Measurements from ENCODE around the gene TULP1. TPM values are rescaled to one million over a fixed set of nuclear protein-coding genes. Genes with fewer than 3 reads are reported as not detected.

TULP1 gene
- total RNA-seq, 2 experiments from 2014 or later: not detected

DNA sequence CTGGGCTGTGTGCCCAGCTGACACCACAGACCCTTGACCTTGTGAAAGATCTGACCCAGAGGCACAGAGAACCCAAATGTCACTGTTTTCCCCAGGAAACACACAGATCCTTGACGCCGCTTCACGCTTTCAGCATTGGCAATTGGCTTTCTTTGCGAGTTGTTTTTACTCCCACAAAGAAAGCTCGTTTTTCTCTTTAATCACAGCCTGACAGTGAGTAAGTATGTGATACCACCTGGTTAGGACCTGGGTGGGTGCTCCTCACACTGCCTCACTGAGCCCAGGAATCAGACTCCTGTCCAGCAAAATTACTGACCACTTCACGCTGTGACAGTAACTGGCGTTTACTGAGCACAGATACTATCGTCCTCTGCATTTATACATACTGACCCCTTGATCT lies 31.5 kb downstream of the TULP1 start:
- Mint-ChIP-seq H3K4me1 (ENCODE audit: low read depth) (no peaks in the 10 kb centered on the region), H3K4me3 (no peak overlapping the region), H3K36me3 (ENCODE audit: low read depth) (no peaks in the 10 kb centered on the region), H3K27me3 (no peaks in the 10 kb centered on the region), H3K9me3 (no peaks in the 10 kb centered on the region), H3K27ac (no peak overlapping the region)
- ATAC-seq (ENCODE audit: poor library complexity): no peak
- Histone ChIP-seq H3K9me3 (ENCODE audit: control insufficient read depth in 1 of 2, insufficient read depth in 1 of 2, low read length in 2 of 2) (no peaks in the 10 kb centered on the region), H3K4me1 (ENCODE audit: insufficient read depth, low read length) (no peaks in the 10 kb centered on the region), H3K36me3 (ENCODE audit: insufficient read depth, low read length) (no peaks in the 10 kb centered on the region), H3K4me3 (ENCODE audit: low read length) (no peak overlapping the region), H3K27ac (ENCODE audit: low read depth in 1 of 2, low read length in 2 of 2) (no peak overlapping the region), H3K27me3 (ENCODE audit: control insufficient read depth in 1 of 2, insufficient read depth in 2 of 2, low read length in 2 of 2) (no peaks in the 10 kb centered on the region)
- DNase-seq: no peak
- POLR2A ChIA-PET: no interaction called here
- intact Hi-C loops (cut with DNase I, micrococcal nuclease): no loop called here
- CTCF ChIA-PET: no interaction called here
- TF ChIP-seq CTCF (IDR thresholded peaks at IDR 0.05): no peak

DNA sequence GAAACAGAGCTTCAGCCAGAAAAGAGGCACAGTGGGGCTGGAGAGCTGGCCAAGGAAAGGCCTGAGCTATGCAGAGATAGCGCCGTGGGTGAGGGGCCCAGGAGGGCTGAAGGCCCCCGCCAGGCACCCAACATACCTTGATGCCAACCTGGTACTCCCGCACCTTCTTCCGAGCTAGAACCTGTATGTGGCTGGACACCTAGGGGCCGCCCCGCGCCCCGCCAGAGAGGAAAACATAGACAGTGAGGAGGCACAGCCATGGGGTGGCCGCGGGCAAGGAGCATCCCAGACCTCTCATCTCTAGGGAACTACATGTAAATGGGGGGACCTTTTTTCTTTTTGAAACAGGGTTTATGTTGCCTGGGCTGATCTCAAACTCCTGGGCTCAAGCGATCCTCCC lies 32.5 kb downstream of the TULP1 start:
- Histone ChIP-seq H3K27me3 (ENCODE audit: control insufficient read depth in 1 of 2, insufficient read depth in 2 of 2, low read length in 2 of 2) (no peaks in the 10 kb centered on the region), H3K36me3 (ENCODE audit: insufficient read depth, low read length) (no peaks in the 10 kb centered on the region), H3K9me3 (ENCODE audit: control insufficient read depth in 1 of 2, insufficient read depth in 1 of 2, low read length in 2 of 2) (no peaks in the 10 kb centered on the region), H3K4me3 (ENCODE audit: low read length) (no peak overlapping the region), H3K4me1 (ENCODE audit: insufficient read depth, low read length) (no peaks in the 10 kb centered on the region), H3K27ac (ENCODE audit: low read depth in 1 of 2, low read length in 2 of 2) (no peak overlapping the region)
- H3K27me3 Mint-ChIP-seq: no peaks in the 10 kb centered on the region
- H3K4me3 Mint-ChIP-seq: no peak overlapping the region
- POLR2A ChIA-PET: no interaction called here
- DNase-seq (no peak), ATAC-seq (ENCODE audit: poor library complexity) (no peak)
- TF ChIP-seq CTCF (IDR thresholded peaks at IDR 0.05): no peak
- no peaks in the 10 kb centered on the region for H3K36me3 Mint-ChIP-seq (ENCODE audit: low read depth)
- CTCF ChIA-PET: no interaction called here
- H3K4me1 Mint-ChIP-seq (ENCODE audit: low read depth): no peaks in the 10 kb centered on the region
- no peak overlapping the region for H3K27ac Mint-ChIP-seq
- H3K9me3 Mint-ChIP-seq: no peaks in the 10 kb centered on the region
- intact Hi-C loops (cut with DNase I, micrococcal nuclease): no loop called here

GRCh38 chr6:35478259-35478658 lies 34.4 kb downstream of the TULP1 start:
- CTCF ChIA-PET: interaction anchor here (0.5 to 1.1 kb wide), 2 partner anchors 29 to 656 kb away, joined by 3 to 4 read pairs; no protein-coding TSS in a partner anchor
- no peaks in the 10 kb centered on the region for H3K9me3 Mint-ChIP-seq
- no peaks in the 10 kb centered on the region for H3K36me3 Mint-ChIP-seq (ENCODE audit: low read depth)
- no peak for ATAC-seq (ENCODE audit: poor library complexity)
- intact Hi-C loops (cut with DNase I, micrococcal nuclease): no loop called here
- Histone ChIP-seq H3K4me3 (ENCODE audit: low read length) (no peak overlapping the region), H3K27ac (ENCODE audit: low read depth in 1 of 2, low read length in 2 of 2) (no peak overlapping the region), H3K4me1 (ENCODE audit: insufficient read depth, low read length) (no peaks in the 10 kb centered on the region), H3K36me3 (ENCODE audit: insufficient read depth, low read length) (peaks cover 7% of the 10 kb centered on the region), H3K9me3 (ENCODE audit: control insufficient read depth in 1 of 2, insufficient read depth in 1 of 2, low read length in 2 of 2) (no peaks in the 10 kb centered on the region), H3K27me3 (ENCODE audit: control insufficient read depth in 1 of 2, insufficient read depth in 2 of 2, low read length in 2 of 2) (no peaks in the 10 kb centered on the region)
- POLR2A ChIA-PET: interaction anchor here (0.9 to 1.0 kb wide), 2 partner anchors 9 to 19 kb away, joined by 3 to 4 read pairs; partner anchors contain the start of gene RPL10A
- no peak for DNase-seq
- TF ChIP-seq CTCF (IDR thresholded peaks at IDR 0.05): no peak
- H3K4me3 Mint-ChIP-seq: no peak overlapping the region
- H3K27me3 Mint-ChIP-seq: no peaks in the 10 kb centered on the region
- H3K4me1 Mint-ChIP-seq (ENCODE audit: low read depth): no peaks in the 10 kb centered on the region
- no peak overlapping the region for H3K27ac Mint-ChIP-seq

Measured in CD4-positive, alpha-beta T cell (primary cell).